Epithelial cell of proximal tubule (primary cell): ENCODE results near the gene S100A6. TPM values are rescaled to one million over a fixed set of nuclear protein-coding genes. Genes with fewer than 3 reads are reported as not detected.

ENCODE experiments used
- DNase-seq: peaks from one replicate; pipeline ENCODE4 v3.0.0-alpha.2; 2011; ENCODE audit warnings: low read depth
- H3K4me3 ChIP-seq: 2 replicates; pipeline ENCODE4 v1.5.1; 2011; ENCODE audit warnings: low read depth, mild to moderate bottlenecking, low read length
- total RNA-seq: library from RNA; depleted of rRNA; stranded (reverse); fragments of >200 nt; gene quantifications from 2 replicates; pipeline ENCODE4 v1.2.3, GENCODE V29; 2015
- TF ChIP-seq, protein P1 (sequence below): conservative IDR thresholded peaks from 2 replicates; pipeline ENCODE4 v1.5.1; 2012; ENCODE audit warnings: low read depth, mild to moderate bottlenecking, low read length

The S100A6 gene
- total RNA-seq, 1 donor from 2014 or later: 1,569 TPM

DNA sequence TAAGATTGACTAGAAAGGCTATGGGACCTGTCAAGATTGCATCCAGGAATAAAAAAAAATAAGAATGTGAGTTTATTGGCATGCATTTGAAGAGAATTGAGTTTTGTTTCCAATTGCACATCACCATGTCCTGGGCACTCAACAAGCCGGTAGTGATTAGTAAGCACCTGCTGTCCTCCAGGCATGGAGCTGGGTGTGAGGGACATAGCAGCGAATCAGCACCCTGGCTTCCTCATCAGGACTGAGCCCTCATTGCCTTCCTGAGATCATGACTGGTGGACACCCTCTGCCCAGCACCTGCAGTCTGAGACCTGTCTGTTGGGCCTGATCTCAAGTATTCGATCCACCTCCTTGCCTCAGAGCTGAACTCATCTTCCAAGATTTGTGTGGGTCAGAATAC, 26.8 kb downstream of the S100A6 start:
- TF ChIP-seq, protein P1, sequence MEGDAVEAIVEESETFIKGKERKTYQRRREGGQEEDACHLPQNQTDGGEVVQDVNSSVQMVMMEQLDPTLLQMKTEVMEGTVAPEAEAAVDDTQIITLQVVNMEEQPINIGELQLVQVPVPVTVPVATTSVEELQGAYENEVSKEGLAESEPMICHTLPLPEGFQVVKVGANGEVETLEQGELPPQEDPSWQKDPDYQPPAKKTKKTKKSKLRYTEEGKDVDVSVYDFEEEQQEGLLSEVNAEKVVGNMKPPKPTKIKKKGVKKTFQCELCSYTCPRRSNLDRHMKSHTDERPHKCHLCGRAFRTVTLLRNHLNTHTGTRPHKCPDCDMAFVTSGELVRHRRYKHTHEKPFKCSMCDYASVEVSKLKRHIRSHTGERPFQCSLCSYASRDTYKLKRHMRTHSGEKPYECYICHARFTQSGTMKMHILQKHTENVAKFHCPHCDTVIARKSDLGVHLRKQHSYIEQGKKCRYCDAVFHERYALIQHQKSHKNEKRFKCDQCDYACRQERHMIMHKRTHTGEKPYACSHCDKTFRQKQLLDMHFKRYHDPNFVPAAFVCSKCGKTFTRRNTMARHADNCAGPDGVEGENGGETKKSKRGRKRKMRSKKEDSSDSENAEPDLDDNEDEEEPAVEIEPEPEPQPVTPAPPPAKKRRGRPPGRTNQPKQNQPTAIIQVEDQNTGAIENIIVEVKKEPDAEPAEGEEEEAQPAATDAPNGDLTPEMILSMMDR: no peak
- H3K4me3 ChIP-seq: no peak overlapping the region
- DNase-seq: no peak

DNA sequence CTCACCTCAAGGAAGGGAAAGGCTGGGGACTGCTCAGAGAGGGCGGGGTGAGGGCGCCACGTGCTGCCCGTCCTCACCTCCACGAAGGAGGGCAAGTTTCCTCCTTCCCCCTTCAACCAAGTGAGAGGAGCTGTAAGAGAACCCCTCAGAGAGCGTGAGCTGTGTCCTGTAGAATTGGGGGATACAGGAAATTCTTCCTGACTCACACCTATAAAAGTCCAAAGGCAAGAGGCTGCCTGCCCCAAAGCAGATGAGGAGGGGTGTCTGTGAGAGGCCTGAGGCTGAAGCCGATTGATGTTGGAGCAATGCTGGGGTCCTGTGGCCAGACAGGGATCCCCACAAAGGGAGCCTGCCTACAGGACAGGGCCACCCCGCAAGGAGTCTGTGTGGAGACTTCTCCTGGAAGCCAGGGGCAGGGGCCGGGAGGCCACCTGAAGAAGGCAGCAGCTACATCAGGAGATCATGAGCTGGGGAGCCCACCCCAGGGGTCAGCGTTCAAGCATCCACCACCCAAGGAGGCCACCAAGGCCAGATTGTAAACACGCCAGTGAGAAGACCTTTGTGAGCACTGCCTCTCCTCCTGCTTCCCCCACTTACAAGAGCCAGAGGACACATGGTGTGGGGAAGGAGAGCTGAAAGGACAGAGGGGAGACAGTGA, 27.7 kb downstream of the S100A6 start:
- H3K4me3 ChIP-seq: no peak overlapping the region
- TF ChIP-seq, protein P1: no peak
- DNase-seq: no peak

DNA sequence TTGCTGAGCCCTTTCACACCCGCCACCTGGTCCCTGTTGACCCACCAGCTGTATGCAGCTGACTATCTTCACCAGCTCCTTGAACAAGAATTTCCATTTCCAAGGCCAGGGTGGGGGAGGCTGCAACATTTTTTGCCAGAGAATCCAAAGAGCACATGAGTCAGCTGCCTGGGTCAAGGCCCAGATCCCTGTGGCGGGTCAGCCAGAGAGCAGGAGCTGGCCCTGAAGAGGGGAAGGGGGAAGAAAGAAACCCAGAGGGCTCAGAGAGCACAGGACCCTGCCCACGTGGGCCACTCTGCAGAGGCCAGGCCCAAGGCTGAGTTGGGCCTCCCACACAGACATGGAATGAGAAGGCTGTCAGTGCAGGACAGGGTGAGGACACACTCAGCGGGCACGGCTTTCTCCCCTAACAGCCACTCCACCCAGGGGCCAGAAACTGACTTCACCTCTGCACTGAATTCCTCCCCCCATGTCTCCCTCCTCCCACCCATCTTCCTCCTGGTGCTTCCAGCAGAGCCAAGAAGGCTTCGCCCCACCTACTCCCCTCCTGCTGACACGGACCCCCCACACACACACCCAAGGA, 28.9 kb downstream of the S100A6 start:
- TF ChIP-seq, protein P1: no peak
- H3K4me3 ChIP-seq: no peak overlapping the region
- DNase-seq: peak; percentile 60

DNA sequence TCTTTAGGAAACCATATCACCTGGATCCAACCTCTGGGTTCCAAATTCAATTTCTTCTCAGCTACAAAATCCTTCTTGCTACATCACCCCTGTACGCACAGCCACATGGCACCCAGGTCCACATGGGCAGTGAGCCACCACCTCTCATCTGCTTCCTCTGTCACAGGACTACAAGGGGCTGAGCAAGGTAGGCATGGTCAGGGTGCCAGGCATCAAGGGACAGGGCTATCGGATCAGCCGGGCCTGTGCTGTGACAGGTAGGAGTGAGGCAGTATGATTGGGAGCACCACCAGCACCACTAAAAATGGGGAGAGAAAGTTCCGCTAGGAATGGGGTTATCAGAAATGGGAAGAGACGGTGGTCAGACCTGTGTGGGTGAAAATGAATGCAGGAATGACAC, 29.4 kb downstream of the S100A6 start:
- TF ChIP-seq, protein P1: no peak
- no peak overlapping the region for H3K4me3 ChIP-seq
- no peak for DNase-seq

DNA sequence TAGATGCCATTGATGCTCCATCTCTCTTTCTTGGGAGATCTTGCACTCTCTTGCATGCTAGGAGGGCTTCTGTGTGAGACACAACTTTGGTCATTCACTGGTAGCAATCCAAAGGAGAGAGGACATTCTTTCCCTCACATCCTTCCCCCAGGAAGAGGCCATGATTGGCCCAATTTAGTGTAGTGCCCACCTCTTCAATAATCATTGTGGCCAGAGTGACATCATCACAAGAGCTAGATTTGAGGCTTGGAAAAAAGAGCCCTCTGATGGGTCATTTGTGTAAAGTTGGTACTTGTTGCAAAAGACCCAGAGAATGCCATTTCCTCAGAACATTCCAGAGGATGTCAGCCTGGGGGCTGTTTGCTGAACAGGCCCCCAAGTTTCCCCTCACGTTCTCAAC, 30.2 kb downstream of the S100A6 start:
- TF ChIP-seq, protein P1: no peak
- no peak overlapping the region for H3K4me3 ChIP-seq
- no peak for DNase-seq

DNA sequence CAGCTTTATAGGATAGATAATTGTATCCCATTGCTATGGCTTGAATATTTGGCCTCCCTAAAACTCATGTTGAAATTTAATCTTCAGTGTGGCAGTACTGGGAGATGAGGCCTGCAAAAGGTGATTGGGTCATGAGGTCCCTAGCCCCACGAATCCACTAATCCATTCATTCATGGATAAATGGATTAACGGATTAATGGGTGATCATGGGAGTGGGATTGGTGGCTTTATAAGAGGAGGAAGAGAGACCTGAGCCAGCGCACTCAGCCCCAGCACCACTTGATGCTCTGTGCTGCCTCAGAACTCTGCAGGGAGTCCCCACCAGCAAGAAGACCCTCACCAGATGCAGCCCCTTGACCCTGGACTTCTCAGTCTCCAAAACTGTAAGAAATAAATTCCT, 32.0 kb downstream of the S100A6 start:
- TF ChIP-seq, protein P1: no peak
- no peak overlapping the region for H3K4me3 ChIP-seq
- no peak for DNase-seq

DNA sequence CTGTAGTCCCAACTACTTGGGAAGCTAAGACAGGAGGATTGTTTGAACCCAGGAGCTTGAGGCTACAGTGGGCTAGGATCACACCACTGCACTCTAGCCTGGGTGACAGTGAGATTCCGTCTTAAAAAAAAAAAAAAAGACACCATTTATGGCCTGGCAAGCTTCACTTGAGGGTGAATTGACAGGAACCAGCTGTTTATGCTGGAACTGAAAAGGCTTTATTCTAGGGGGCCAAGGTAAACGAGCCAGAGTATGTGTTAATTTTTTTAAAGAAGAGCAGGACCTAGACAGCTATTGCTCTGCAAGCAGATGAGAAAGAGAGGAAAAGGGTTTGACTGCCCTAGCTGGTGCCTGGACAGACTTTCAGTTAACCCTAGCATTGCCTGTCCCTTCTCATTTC, 37.0 kb downstream of the S100A6 start:
- TF ChIP-seq, protein P1: no peak
- no peak for DNase-seq
- H3K4me3 ChIP-seq: no peak overlapping the region
